Bronchial epithelial cell (primary cell): ENCODE measurements around the gene COL4A1. TPM values are rescaled to one million over a fixed set of nuclear protein-coding genes. Genes with fewer than 3 reads are reported as not detected.

ENCODE experiments used
- DNase-seq: peaks from one replicate; pipeline ENCODE4 v3.0.0-alpha.2; 2010; ENCODE audit warnings: low read depth
- FAIRE-seq: peaks from 2 replicates; lab custom pipeline; 2011; peaks lifted over from hg19 to GRCh38; lab: Jason Lieb, UNC
- H3K27me3 ChIP-seq: 2 replicates; pipeline ENCODE4 v1.5.1; 2011; ENCODE audit warnings: low read length; ENCODE audit not compliant: control insufficient read depth, insufficient read depth
- H3K36me3 ChIP-seq: 2 replicates; pipeline ENCODE4 v1.5.1; 2011; ENCODE audit warnings: low read length; ENCODE audit not compliant: control insufficient read depth, insufficient read depth
- H3K4me3 ChIP-seq: 2 replicates; pipeline ENCODE4 v1.5.1; 2011; ENCODE audit warnings: mild to moderate bottlenecking, low read depth, low read length, control low read depth
- total RNA-seq: library from RNA; depleted of rRNA; stranded (reverse); fragments of >200 nt; gene quantifications from 2 replicates; pipeline ENCODE4 v1.2.1, GENCODE V29; 2014
- TF ChIP-seq, protein P1 (sequence below): IDR thresholded peaks from 2 replicates; pipeline ENCODE4 v1.5.1; 2011; ENCODE audit warnings: mild to moderate bottlenecking, moderate library complexity, low read length, control low read depth, inconsistent platforms; ENCODE audit not compliant: insufficient read depth, severe bottlenecking

Gene COL4A1
- total RNA-seq, 1 donor from 2014 or later, result 7.4 TPM

GRCh38 chr13:110220471-110220870 lies 86.5 kb downstream of the COL4A1 start:
- no peak for DNase-seq

GRCh38 chr13:110218581-110219201 lies 88.3 kb downstream of the COL4A1 start:
- FAIRE-seq (no peak), DNase-seq (no peak)
- TF ChIP-seq, protein P1, sequence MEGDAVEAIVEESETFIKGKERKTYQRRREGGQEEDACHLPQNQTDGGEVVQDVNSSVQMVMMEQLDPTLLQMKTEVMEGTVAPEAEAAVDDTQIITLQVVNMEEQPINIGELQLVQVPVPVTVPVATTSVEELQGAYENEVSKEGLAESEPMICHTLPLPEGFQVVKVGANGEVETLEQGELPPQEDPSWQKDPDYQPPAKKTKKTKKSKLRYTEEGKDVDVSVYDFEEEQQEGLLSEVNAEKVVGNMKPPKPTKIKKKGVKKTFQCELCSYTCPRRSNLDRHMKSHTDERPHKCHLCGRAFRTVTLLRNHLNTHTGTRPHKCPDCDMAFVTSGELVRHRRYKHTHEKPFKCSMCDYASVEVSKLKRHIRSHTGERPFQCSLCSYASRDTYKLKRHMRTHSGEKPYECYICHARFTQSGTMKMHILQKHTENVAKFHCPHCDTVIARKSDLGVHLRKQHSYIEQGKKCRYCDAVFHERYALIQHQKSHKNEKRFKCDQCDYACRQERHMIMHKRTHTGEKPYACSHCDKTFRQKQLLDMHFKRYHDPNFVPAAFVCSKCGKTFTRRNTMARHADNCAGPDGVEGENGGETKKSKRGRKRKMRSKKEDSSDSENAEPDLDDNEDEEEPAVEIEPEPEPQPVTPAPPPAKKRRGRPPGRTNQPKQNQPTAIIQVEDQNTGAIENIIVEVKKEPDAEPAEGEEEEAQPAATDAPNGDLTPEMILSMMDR, result no peak
- no peak overlapping the region for H3K4me3 ChIP-seq
- H3K36me3 ChIP-seq, result no peaks in the 10 kb centered on the region
- H3K27me3 ChIP-seq, result no peaks in the 10 kb centered on the region

More at GRCh38 chr13:110220471-110220870, 86.5 kb downstream of the COL4A1 start:
- TF ChIP-seq, protein P1, result no peak
- H3K36me3 ChIP-seq, result no peaks in the 10 kb centered on the region
- FAIRE-seq, result no peak
- H3K27me3 ChIP-seq, result no peaks in the 10 kb centered on the region
- no peak overlapping the region for H3K4me3 ChIP-seq

- FAIRE-seq (no peak), DNase-seq (peak; percentile 79)
- TF ChIP-seq, protein P1, result no peak
- Histone ChIP-seq H3K27me3 (no peaks in the 10 kb centered on the region), H3K4me3 (no peak overlapping the region), H3K36me3 (no peaks in the 10 kb centered on the region)
Measured at GRCh38 chr13:110217811-110218210, 89.1 kb downstream of the COL4A1 start.

- Histone ChIP-seq H3K36me3 (no peaks in the 10 kb centered on the region), H3K27me3 (no peaks in the 10 kb centered on the region), H3K4me3 (no peak overlapping the region)
- no peak for DNase-seq
- TF ChIP-seq, protein P1, result no peak
- FAIRE-seq, result peak; percentile 23
Measured at GRCh38 chr13:110217085-110217484, 89.9 kb downstream of the COL4A1 start.

DNA sequence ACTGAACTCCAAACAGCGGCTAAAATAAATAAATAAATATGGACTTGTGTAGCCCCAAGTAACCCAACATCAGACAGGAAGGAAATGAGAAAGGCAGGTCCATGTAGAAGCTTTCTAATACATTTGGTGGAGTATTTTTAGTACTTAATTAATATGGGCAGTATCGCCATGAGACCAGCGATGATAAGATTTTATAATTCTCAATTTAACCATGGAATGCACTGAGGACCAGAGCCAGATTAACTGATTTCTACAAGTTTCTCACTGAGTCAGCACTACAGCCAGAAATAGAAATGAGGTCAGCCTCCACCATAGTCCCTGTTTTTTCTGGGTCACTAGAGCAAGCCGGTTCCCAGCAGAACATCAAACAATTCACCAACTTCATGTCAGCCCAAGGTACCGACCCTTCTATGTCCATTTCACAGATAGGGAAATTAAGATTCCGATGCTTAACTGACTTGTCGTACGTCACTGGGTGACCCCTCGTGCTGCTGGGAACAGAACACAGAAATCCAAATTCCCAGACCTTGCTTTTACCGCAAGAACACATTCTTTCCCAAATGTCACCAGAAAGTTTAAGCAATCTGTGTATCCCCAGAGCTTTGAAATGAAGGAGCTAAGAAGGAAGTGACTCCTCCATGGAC lies 90.4 kb downstream of the COL4A1 start:
- Histone ChIP-seq H3K27me3 (no peaks in the 10 kb centered on the region), H3K4me3 (no peak overlapping the region), H3K36me3 (no peaks in the 10 kb centered on the region)
- FAIRE-seq (peak; percentile 32), DNase-seq (peak; percentile 26)
- TF ChIP-seq, protein P1, result no peak
